CD4-positive, alpha-beta T cell treated with Interferon alpha-2 for 1 hour (primary cell): ENCODE data around the gene ZBTB24.

ENCODE experiments used
- DNase-seq, 2 donors: peaks; one replicate each; pipeline ENCODE4 v3.0.0-alpha.2; 2020 to 2022

The ZBTB24 gene

DNA sequence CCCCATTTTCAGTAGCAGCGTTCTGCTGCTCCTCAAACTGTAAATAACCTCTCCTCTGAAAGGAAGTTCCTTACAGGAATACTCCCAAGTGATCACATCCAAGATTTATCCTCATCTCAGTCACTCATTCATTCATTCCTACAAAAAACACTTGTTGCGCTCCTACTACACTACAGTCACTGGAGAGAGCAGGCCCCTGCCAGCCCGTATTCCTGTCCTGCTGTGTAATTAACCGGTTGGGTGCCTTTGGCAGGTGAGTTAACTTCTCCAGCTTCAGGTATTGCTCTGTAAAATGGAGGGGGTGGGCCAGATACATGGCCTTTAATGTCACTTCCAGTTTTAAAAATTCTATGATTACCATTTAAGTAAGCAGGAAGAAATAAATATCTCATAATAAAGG lies 15.0 kb upstream of the ZBTB24 start:
- no peak for DNase-seq

DNA sequence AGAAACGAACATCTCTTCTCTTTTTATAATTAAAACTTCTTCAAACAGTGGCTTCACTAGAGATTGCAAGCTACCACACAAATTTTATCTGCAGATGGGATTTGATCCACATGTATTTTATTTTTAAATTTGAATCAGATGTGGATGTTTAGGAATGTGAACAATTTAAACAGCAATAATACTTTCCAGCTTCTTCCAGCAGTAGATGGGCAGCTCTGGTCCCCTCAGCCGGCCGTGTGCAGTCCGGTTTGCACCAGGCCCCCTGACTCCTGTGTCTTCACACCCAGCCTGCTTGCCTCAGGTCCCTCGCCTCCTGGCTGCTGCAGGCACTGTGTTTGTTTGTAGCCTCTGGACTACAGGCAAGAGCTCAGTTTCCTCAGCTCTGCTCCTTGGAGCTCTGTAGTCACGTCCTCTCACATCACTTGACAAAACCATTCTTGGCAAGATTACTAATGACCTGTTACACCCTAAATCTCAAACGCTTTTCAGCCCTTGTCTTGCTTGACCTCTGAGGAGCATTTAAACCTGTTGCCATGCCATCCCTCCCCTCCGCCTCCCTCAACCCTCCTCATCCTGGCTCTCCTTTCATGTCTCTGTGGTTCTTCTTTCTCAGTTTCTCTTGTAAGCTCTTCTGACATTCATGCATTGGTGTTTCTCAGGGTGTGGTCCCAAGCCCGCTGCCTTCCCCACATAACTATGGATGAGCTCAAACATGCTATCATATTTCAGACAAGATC lies 13.2 kb upstream of the ZBTB24 start:
- no peak for DNase-seq

- DNase-seq, result no peak
Measured at GRCh38 chr6:109493865-109494264, 10.8 kb upstream of the ZBTB24 start.

GRCh38 chr6:109491207-109491938 lies 8.4 kb upstream of the ZBTB24 start:
- DNase-seq, result peak in 1 of 2 donors; percentile 44

DNA sequence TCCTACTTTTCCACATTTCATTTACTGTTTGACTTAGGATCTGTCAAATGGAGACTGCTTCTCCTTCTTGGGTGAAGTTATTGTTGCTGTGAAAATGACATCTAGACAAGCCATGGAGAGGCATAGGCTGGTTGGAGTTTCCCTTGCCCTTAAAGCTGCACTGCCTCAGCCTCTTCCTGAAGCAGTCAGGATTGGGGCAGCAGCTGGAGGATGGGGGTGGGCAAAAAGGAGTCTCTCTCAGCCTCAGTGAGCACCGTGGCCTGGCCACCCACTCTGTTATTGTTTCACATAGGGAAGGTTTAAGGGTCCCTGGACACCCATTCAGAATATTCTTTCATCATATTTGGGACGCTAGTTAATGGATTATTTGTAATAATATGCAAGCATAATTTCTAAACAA lies 7.7 kb upstream of the ZBTB24 start:
- DNase-seq, result no peak

DNA sequence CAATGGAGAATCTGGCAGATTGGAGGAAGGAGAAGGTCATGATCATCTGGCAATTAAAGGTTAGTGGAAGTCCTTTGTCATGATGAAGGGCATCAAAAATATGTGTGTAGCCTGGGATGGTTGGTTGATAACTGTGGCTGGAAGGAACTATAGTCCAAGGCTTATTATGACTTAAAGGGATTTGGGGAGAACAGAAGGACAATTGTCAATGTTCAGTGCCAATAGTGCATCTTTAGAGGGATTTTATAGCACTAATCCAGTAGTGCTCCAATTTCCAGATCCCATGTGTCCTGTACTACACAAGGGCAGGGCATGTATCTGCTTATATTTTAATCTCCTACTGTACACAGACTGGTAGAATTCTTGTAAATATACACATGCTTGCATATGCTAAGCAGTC lies 5.0 kb upstream of the ZBTB24 start:
- no peak for DNase-seq

DNA sequence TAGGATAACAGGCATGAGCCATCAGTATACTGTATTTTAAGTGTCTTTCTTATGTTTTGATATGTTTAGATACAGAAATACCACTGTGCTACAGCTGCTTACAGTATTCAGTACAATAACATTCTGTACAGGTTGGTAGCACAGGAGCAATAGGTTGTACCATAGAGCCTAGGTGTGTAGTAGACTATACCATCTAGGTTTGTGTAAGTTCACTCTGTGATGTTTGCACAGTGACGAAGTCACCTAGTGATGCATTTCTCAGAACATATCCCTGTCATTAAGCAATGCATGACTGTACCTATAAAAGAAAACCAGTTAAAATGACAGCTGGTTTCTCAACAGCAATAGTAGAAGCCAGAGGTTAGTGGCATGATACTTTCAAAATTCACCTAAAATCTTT lies 3.0 kb upstream of the ZBTB24 start:
- no peak for DNase-seq

GRCh38 chr6:109485266-109485935 lies 2.4 kb upstream of the ZBTB24 start:
- no peak for DNase-seq

DNA sequence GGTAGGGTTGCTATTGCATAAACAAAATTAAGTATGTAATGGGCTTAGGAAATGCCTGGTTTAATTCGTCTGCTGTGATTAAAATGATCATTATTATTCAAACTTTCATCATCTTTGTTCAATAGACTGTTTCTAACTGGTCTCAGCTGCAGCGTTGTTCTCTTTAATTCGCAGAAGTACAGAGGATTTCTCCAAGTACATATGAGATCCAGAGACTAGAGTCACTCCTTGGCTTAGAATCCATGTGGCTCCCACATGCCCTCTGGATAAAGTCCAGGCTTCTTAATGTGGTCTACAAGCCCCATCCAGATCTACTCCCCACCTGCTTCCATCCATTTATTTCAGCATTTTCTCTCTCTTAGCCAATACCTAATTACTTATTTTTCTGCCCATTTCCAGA lies 1.1 kb upstream of the ZBTB24 start:
- DNase-seq, result no peak

DNA sequence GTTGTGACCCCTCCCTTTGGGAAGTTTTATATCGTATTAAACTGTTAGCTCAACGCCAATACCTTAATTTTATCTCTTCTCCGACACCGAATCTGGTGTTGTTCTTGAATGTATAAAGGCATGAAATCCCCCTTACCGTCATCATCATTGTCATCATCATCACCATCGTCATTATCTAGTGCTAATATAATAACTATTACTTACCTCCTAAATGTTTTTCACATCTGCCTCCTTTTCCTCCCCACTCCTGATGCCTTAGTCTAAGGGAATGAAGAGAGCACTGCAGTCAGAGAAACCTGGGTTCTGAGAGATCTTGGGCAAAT lies 677 bp upstream of the ZBTB24 start:
- DNase-seq, result no peak

- DNase-seq, result no peak
Measured at GRCh38 chr6:109480993-109481480, 2.0 kb downstream of the ZBTB24 start.

- peak in 1 of 2 donors; percentile 46 for DNase-seq
Measured at GRCh38 chr6:109478841-109479624, 4.0 kb downstream of the ZBTB24 start.

GRCh38 chr6:109478222-109478805 lies 4.7 kb downstream of the ZBTB24 start:
- no peak for DNase-seq

DNA sequence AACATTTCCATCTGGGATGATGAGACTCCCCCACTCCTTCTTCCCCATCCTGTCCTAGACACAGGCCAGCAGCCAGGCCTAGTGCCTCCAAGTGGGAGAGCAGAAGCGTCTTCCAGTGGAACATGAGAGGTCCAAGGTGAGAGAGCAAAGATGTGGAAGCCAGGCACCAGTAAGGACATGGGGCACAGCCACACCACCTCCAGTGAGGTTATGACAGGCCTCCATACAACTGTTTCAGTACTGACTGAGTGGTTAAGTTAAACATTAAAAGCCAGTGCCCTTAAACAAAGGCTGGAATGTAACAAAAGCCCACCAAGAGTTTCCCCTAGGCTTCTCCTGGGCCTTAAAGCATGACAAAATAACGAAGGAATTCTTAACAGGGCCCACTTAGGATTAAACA lies 5.3 kb downstream of the ZBTB24 start:
- no peak for DNase-seq

DNA sequence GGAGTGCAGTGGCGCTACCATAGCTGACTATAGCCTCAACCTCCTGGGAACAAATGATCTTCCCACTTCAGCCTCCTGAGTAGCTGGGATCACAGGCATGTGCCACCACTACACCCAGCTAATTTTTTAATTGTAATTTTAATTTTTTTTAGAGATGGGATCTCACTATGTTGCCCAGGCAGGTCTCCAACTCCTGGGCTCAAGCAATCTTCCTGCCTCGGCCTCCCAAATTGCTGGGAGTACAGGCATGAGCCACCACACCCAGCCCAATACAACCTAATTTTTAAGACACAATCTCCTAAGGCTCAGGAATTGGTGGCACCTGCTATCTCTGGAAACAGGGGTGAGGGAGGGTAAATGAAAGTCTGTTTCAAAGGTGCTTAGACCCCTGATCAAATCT lies 5.8 kb downstream of the ZBTB24 start:
- no peak for DNase-seq

DNA sequence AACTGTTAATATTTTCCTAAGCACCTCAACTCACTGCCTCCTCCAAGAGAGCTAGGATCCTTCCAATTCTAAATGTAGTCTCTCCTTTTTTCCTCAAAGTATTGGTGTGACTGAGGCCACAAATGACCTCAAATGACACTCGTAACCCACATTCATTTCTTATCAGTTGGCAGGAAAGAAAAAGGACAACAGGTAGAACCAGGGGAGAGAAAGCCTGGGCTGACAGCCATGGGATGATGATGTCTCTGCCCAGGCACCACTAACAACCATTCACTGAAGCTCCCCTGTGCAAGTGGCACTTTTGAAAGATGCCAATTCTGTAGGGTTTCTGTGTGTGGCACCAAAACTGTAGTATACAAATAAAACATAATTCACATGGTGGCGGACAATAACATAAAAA lies 7.4 kb downstream of the ZBTB24 start:
- DNase-seq, result no peak

DNA sequence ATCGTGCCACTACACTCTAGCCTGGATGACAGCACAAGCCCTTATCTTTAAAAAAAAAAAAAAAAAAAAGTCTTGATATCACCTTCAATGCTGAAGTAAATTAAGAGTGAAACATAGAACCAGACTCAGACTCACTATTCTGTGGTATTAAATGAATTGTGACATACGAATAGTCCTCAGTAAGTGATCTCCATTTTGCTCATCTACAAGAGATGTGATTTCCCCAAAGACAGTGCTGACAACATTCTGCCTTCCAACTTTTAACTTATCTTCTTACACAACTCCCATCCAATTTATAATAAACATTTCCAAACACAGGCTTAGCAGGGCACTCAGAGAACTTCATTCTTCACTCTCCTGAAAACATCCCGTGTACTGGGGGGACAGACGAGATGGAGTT lies 8.0 kb downstream of the ZBTB24 start:
- DNase-seq, result no peak

GRCh38 chr6:109473120-109473519 lies 9.9 kb downstream of the ZBTB24 start:
- no peak for DNase-seq

GRCh38 chr6:109472132-109472995 lies 10.7 kb downstream of the ZBTB24 start:
- no peak for DNase-seq

DNA sequence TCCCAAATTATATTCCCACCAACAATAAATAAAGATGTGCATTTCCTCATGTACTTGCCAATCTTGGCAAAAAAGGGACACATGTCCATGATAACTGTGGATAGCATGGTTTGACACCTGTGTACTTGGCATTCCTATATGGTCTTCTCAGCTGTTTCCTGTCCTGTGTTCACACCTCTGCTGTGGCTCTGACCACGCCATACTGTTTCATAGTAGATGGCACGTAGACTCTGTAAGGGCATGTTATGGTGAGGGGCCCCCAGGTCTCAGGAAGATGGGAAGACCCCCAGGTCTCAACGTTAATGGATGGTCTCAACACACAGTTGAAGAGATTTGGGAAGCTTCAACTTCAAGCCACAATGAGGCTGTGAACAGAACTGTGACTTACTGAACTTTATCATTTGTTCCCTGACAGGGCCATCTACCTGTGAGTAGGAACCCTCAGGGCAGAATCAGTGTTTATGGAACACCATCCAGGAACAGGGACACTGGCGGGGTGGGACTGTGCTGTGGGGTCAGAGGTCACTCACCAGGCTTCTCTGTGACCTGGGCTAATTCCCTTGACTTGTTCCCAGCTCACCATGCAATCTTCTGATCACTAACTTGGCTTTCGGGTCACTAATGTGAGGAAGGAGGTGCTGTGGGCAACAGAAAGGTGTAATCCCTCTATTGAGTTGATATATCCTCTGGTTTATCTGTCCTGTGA lies 11.8 kb downstream of the ZBTB24 start:
- DNase-seq, result no peak

- DNase-seq, result no peak
Measured at GRCh38 chr6:109469591-109470189, 13.3 kb downstream of the ZBTB24 start.
